HG03064 (cell line): Measurements from ENCODE around the gene CAST.
A peak's percentile ranks its signal among the peaks of the same experiment; 100 is the strongest.

Experiments used
- ATAC-seq: cut with Tn5 transposase; IDR thresholded peaks from one replicate; pipeline ENCODE4 v1.9.1; 2021; ENCODE audit warnings: low read depth; ENCODE audit not compliant: unreplicated experiment

Gene CAST

DNA sequence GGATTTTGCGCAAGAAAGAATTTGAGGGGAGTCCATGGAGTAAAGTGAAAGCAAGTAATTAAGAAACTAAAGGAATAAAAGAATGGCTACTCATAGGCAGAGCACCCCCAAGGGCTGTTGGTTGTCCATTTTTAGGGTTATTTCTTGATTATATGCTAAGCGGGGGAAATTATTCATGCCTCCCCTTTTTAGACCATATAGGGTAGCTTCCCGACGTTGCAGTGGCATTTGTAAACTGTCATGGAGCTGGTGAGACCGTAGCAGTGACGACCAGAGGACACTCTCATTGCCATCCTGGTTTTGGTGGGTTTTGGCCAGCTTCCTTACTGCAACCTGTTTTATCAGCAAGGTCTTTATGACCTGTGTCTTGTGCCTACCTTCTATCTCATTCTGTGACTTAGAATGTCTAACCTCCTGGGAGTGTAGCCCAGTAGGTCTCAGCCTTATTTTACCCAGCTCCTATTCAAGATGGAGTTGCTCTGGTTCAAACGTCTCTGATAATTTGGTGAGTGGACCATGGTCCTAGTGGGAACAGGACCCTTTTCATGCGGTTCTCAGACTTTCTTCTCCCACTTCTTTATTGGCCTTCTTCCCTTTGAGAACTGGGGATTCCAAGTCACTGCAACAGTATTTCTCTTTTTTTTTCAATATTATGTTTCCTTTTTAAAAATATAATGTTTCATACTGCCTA lies 146.8 kb downstream of the CAST start:
- ATAC-seq: no peak

DNA sequence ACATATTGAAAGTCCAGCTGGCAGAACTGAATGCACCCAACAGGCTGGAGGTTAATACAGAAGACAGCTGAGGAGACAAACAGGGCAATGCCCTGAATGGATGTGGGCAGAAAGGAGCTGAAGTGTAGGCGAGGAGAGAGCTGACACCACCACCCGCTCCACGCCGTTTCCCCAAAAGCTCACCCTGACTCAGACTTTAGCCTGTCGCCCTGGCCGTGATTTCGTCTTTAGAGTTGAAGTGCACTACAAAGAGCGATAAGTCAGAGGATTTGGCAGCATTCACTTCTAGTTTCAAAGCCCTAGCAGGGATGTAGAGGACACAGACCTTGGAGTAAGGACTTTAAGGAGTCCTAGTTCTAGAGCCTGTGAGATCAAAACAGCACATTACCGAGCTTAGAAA lies 147.7 kb downstream of the CAST start:
- no peak for ATAC-seq

DNA sequence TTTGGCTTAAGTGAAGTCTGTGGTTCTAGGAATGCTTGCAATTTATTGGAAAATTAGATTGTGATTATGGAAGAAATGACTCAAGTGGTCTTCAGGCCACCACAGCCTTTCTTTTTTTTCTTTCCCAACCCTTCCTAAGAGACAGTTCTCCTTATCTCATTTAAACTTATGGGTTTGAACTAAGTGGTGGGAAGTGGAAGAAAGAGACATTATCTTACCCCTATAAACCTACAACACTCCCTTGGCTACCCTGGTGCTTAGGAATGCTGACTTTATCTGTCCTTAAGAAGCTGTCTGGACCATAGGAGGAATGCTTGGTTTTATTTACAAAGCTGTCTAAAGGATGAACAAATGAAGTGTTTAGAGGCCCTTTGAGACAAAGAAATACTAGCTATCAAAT lies 150.7 kb downstream of the CAST start:
- no peak for ATAC-seq

DNA sequence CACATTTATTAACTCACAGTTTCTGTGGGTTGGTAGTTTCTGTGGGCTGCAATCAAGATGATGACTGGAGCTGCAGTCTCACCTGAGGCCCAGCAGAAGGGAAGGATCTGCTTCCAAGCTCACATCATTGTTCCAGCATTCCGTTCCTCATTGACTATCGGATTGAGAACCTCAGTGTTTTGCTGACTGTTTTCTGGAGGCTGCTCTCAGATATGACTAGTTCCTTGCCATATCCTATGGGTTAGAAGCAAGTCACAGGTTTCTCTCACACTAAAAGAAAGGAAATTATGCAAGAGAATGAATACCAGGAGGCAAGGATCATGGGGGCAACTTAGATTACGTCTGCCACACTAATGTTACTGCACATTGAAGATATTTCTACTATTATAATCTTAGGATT lies 151.9 kb downstream of the CAST start:
- ATAC-seq: no peak

- peak; percentile 79 for ATAC-seq
These were observed 154.3 kb downstream of the CAST start for GRCh38 chr5:96816411-96816939.

- ATAC-seq: peak; percentile 26
These were observed 154.8 kb downstream of the CAST start for GRCh38 chr5:96816991-96817390.

GRCh38 chr5:96817506-96817905 lies 155.3 kb downstream of the CAST start:
- ATAC-seq: no peak

GRCh38 chr5:96818125-96818788 lies 156.1 kb downstream of the CAST start:
- ATAC-seq: no peak

DNA sequence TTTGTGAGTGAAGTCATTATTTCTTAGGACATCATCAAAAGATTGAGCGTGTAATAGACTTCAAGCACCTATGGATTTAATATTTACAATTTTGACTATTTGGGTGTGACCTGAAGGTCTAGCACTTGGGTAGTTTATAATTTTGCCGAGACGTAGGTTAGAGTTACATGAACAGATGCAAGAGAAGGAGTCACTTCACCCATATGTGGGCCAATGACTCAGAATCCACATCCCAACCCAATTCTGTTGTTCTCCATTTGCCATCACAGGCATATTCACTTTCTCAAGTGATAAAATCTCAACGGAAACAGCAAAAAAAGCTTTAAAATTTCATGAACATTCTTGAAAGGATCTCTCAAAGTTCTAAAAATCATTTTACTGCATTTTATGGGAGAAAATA lies 157.6 kb downstream of the CAST start:
- no peak for ATAC-seq

GRCh38 chr5:96821260-96821916 lies 159.2 kb downstream of the CAST start:
- ATAC-seq: no peak

DNA sequence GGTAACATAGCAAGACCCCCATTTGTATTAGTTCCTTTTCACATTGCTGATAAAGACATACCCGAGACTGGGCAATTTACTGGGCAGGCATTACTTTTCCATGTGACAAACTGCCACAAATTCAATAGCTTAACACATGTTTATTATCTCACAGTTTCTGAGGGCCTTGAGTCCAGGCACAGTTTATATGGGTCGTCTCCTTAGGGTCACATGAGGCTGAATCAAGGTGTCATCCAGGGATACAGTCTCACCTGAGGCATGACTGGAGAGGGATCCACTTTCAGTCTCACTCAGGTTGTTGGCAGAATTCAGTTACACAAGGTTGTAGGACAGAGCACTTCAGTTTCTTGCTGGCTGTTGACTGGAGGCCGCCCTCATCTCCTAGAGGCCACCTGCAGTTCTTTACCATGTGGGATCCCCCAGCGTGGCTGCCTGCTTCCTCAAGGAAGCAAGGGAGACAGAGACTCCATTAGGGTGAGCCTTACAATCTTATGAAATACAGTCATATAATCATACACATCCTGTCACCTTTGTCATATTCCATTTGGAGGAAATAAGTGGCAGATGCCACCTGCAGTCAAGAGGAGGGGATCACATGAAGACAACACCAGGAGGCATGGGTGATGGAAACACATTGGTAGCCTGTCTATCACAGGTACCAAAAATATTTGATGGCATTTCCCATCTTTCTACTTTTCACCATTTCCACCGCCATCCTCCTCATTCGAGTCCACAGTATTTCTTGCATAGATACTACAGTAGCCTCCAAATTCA lies 160.7 kb downstream of the CAST start:
- ATAC-seq: no peak

DNA sequence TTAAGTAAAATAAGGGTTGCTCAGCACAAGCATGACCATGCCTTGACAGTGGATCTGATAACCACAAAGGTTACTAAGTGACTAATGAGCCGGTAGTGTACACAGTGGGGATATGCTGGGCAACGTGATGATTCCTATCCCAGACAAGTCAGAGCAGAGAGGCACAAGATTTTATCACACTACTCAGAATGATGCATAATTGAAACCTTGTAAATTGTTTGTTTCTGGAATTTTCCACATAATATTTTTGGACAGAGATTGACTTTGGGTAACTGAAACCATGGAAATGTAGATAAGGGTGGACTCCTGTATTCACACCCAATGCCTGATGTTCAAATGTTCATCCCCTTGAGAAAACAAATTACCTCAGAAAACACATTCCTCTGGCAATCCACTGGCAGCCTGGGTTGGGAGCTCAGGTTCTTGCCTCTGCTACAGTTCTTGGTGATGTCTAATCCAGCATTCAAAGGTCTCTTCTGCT lies 161.8 kb downstream of the CAST start:
- no peak for ATAC-seq
